AG08395 (cell line): Measurements from ENCODE around the gene VIPR2.
"Not testable (repeated sequence)": the region's sequence is repeated elsewhere in the genome, so short reads cannot be mapped to it uniquely, and the experiment has no call there.

ENCODE experiments used
- DNase-seq: peaks from one replicate; pipeline ENCODE4 v3.0.0; 2012; ENCODE audit warnings: mixed read lengths, low spot score

VIPR2 gene

DNA sequence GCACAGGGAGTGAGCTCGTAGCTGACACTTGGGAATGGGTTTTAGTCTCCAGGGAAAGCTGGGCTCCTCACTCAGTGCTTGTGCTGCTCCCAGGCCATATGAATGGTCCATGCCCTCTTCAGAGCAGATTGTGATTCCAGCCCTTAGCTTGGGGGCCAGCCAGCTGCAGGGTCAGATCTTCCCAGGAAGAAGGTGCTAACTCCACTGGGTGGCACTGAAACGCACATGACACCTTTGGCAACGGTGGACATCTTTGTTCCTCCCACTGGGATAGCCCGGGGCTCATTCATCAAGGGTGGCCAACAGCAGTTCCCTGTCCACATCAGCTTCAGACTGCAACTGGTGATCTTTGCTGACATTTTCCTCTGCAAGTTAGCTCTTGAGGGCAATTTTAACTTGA lies 159.1 kb downstream of the VIPR2 start:
- no peak for DNase-seq

DNA sequence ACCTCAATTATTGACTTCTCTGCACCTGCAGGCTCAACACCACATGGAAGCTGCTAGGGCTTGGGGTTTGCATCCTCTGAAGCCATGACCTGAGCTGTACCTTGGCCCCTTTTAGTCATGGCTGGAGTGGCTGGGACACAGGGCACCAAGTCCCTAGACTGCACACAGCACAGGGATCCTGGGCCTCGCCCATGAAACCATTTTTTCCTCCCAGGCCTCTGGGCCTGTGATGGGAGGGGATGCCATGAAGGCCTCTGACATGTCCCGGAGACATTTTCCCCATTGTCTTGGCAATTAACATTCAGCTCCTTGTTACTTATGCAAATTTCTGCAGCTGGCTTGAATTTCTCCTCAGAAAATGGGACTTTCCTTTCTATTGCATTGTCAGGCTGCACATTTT lies 160.7 kb downstream of the VIPR2 start:
- DNase-seq = not testable (repeated sequence)

GRCh38 chr7:158982080-158982479 lies 162.6 kb downstream of the VIPR2 start:
- DNase-seq = not testable (repeated sequence)

DNA sequence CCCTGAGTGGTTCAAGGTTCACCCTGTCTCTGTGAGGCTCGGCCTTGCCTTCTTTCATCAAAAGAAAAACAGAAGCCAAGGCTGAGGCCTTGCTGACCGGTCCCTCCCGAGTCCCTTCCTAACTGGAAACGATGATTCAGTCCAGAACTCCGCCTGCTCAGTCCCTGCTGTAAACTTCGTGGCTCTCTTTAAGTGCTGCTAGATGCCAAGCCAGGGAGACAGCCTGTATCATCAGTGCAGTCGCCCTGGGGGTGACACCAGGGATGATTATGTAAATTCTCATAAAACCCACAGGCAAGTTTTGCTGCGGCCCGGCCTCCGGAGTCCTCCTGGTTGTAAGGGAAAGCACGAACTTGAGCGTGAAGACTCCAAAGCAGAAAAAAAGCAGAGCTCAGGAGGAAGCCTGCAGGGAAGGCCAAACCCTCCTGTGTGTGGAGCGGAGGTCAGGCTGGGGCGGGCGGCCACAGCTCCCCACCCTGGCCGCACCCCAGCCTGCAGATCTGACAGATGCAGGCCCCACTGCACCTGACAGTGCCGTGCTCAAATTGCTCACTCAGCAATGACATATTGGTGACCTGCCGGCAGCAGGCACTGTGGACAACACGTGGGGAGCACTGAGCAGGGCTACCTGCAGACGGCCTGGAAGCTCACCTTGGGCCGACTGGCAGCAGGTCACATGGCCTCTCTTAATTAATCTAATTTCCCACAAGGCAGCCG lies 164.9 kb downstream of the VIPR2 start:
- DNase-seq = no peak

DNA sequence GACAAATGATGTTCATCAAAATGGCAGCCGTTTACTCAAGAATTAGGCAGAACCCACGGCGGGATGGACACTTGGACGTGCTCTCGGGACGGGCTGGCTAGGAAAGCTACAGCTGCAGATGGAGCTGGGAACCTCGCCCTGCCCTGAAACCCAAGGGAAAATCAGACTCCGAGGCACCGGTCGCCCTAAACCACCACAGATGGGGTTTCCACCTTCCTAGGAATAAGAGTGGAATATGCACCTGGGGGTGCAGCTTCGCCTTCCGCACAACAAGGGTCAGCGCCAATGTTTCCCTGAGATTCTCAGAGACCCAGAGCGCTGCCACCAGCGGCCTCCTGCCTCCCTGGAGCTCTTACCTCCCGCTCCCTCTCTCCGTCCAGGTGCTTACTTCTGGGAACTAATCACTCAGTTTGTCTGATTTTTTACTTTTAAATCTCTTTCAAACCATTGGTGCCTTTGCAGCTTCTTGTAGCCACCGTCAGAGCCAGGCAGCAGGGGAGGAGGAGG lies 165.6 kb downstream of the VIPR2 start:
- DNase-seq = no peak
